ENCODE data around the gene CRYM. TPM values are rescaled to one million over a fixed set of nuclear protein-coding genes. Genes with fewer than 3 reads are reported as not detected.
"Not testable (repeated sequence)": the region's sequence is repeated elsewhere in the genome, so short reads cannot be mapped to it uniquely, and the experiment has no call there.

CRYM gene
- not detected for total RNA-seq

GRCh38 chr16:21277927-21278706, at the start of gene CRYM:
TSS of gene CRYM (minus strand) at chr16:21278290. CDS start at chr16:21278251, 39 bp downstream.
- no peaks in the 10 kb centered on the region for H3K36me3 Mint-ChIP-seq
- H3K9me3 Mint-ChIP-seq, result no peaks in the 10 kb centered on the region
- H3K27ac Mint-ChIP-seq, result no peak within 1 kb of the TSS
- DNase-seq (ENCODE audit: low spot score in 2 of 2), result peak in 1 of 2 donors; percentile 73
- ATAC-seq, result peak; percentile 84 to 98

DNA sequence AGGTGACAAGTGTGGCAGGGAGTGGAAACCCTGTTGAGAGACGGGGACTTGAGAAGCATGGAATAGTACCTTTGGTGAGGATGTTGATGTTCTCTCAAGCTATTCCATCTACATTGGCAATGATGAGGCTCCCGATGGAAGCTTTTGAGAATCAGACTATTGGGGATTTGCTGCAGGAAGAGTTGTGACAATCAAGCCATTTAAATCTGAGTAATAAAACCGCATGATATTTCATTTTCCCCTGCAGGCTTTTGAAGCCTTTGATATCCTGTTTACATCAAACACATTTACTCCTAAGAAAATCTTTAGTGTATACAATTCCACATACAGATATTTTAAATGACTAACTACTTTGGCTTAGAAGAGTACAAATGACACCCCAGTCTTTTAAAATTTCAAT, 49.0 kb upstream of the CRYM start:
- Mint-ChIP-seq H3K27ac (no peak overlapping the region), H3K36me3 (peaks cover 8 to 9% of the 10 kb centered on the region in 2 donors), H3K9me3 (peaks cover 10 to 11% of the 10 kb centered on the region in 2 donors)
- DNase-seq (ENCODE audit: low spot score in 2 of 2) (no peak), ATAC-seq (no peak)

DNA sequence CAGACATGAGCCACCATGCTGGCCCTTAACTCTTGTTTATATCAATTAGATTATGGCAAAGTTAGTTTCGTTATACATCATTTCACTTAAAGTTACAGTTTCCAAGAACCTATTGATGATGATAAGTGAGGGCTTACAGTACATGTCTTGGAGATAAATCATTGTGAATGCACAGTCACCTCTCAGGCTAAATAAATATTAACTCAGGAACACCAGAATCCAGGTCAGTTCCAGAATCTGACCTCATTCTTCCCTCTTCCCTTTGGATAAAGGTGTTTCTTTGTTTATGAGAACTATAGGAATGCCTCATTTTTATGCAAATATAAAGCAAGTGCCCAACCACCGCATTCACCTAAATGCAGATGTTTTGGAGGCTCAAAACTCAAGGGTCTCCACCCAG, 48.4 kb upstream of the CRYM start:
- DNase-seq (ENCODE audit: low spot score in 2 of 2), result no peak
- H3K9me3 Mint-ChIP-seq, result peaks cover 10 to 11% of the 10 kb centered on the region in 2 donors
- no peak overlapping the region for H3K27ac Mint-ChIP-seq
- ATAC-seq, result no peak
- peaks cover 8 to 9% of the 10 kb centered on the region in 2 donors for H3K36me3 Mint-ChIP-seq

GRCh38 chr16:21324267-21324666, 46.2 kb upstream of the CRYM start:
- Mint-ChIP-seq H3K27ac (no peak overlapping the region), H3K36me3 (peaks cover 8% of the 10 kb centered on the region in 2 donors), H3K9me3 (peaks cover 10 to 11% of the 10 kb centered on the region in 2 donors)
- ATAC-seq (no peak), DNase-seq (ENCODE audit: low spot score in 2 of 2) (no peak)

- not testable (repeated sequence) for H3K27ac Mint-ChIP-seq, H3K36me3 Mint-ChIP-seq, ATAC-seq
Observed at GRCh38 chr16:21322251-21322650, 44.2 kb upstream of the CRYM start.

DNA sequence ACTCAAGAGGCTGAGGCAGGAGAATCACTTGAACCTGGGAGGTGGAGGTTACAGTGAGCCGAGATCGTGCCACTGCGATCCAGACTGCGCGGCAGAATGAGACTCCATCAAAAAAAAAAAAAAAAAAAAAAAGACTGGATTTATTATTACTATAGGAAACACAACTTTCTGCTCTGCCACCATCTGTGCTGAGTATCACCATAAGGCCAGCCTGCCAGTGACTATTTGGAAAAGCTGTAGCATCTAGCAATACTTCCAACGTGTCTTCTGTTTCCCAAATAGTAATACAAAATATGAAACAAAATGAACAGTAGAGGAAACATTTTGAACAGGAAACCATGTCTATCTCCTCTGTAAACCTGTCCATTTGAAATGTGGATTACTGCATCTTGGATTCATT, 43.6 kb upstream of the CRYM start:
- Mint-ChIP-seq H3K9me3 (no peaks in the 10 kb centered on the region), H3K36me3 (no peaks in the 10 kb centered on the region), H3K27ac (no peak overlapping the region)
- no peak for ATAC-seq
- no peak for DNase-seq (ENCODE audit: low spot score in 2 of 2)

More at GRCh38 chr16:21322251-21322650, 44.2 kb upstream of the CRYM start:
- H3K9me3 Mint-ChIP-seq; DNase-seq (ENCODE audit: low spot score in 2 of 2): not testable (repeated sequence)

- H3K9me3 Mint-ChIP-seq, result no peaks in the 10 kb centered on the region
- no peak for ATAC-seq
Observed at GRCh38 chr16:21314339-21314738, 36.2 kb upstream of the CRYM start.

GRCh38 chr16:21312863-21313372, 34.8 kb upstream of the CRYM start:
- not testable (repeated sequence) for H3K27ac Mint-ChIP-seq; DNase-seq (ENCODE audit: low spot score in 2 of 2); ATAC-seq; H3K9me3 Mint-ChIP-seq; H3K36me3 Mint-ChIP-seq

More at GRCh38 chr16:21314339-21314738, 36.2 kb upstream of the CRYM start:
- no peaks in the 10 kb centered on the region for H3K36me3 Mint-ChIP-seq
- DNase-seq (ENCODE audit: low spot score in 2 of 2), result no peak
- no peak overlapping the region for H3K27ac Mint-ChIP-seq

DNA sequence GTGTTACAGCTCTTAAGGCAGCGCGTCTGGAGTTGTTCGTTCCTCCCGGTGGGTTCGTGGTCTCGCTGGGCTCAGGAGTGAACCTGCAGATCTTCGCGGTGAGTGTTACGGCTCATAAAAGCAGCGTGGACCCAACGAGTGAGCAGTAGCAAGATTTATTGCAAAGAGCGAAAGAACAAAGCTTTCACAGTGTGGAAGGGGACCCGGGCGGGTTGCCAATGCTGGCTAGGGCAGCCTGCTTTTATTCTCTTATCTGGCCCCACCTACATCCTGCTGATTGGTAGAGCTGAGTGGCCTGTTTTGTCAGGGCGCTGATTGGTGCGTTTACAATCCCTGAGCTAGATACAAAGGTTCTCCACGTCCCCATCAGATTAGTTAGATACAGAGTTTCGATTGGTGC, 34.0 kb upstream of the CRYM start:
- H3K9me3 Mint-ChIP-seq; DNase-seq (ENCODE audit: low spot score in 2 of 2); ATAC-seq; H3K36me3 Mint-ChIP-seq; H3K27ac Mint-ChIP-seq: not testable (repeated sequence)

- not testable (repeated sequence) for H3K27ac Mint-ChIP-seq; ATAC-seq; DNase-seq (ENCODE audit: low spot score in 2 of 2); H3K9me3 Mint-ChIP-seq; H3K36me3 Mint-ChIP-seq
Observed at GRCh38 chr16:21306712-21307111, 28.6 kb upstream of the CRYM start.

- H3K9me3 Mint-ChIP-seq, result no peaks in the 10 kb centered on the region
- H3K36me3 Mint-ChIP-seq, result peaks cover 0 to 4% of the 10 kb centered on the region in 2 donors
- DNase-seq (ENCODE audit: low spot score in 2 of 2), result no peak
- no peak overlapping the region for H3K27ac Mint-ChIP-seq
- ATAC-seq, result peak in 1 of 2 donors; percentile 30
Observed at GRCh38 chr16:21302898-21303528, 24.9 kb upstream of the CRYM start.

DNA sequence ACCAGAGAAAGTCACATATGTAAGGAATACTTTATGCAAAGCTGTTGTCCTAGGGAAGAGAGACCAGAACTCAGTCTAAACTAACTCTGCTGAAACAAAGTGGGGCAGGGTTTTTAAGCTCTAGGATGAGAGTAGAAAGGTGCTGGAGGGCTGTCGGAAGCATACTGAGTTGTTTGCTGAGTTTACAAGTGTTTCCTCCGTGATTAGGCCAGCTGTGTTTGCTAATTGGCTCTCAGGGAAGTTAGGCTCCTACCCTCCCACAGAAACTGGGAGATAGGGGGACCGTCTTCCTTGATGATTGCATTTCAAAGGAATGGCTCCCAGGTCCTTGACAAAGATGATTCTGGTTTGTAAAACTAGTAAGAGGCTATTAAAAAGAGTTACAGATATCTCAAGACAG, 24.4 kb upstream of the CRYM start:
- DNase-seq (ENCODE audit: low spot score in 2 of 2) (no peak), ATAC-seq (no peak)
- no peak overlapping the region for H3K27ac Mint-ChIP-seq
- no peaks in the 10 kb centered on the region for H3K9me3 Mint-ChIP-seq
- H3K36me3 Mint-ChIP-seq, result peaks cover 0 to 4% of the 10 kb centered on the region in 2 donors

GRCh38 chr16:21301895-21302291, 23.8 kb upstream of the CRYM start:
- Mint-ChIP-seq H3K36me3 (peaks cover 0 to 4% of the 10 kb centered on the region in 2 donors), H3K27ac (no peak overlapping the region), H3K9me3 (no peaks in the 10 kb centered on the region)
- no peak for DNase-seq (ENCODE audit: low spot score in 2 of 2)
- ATAC-seq, result no peak

DNA sequence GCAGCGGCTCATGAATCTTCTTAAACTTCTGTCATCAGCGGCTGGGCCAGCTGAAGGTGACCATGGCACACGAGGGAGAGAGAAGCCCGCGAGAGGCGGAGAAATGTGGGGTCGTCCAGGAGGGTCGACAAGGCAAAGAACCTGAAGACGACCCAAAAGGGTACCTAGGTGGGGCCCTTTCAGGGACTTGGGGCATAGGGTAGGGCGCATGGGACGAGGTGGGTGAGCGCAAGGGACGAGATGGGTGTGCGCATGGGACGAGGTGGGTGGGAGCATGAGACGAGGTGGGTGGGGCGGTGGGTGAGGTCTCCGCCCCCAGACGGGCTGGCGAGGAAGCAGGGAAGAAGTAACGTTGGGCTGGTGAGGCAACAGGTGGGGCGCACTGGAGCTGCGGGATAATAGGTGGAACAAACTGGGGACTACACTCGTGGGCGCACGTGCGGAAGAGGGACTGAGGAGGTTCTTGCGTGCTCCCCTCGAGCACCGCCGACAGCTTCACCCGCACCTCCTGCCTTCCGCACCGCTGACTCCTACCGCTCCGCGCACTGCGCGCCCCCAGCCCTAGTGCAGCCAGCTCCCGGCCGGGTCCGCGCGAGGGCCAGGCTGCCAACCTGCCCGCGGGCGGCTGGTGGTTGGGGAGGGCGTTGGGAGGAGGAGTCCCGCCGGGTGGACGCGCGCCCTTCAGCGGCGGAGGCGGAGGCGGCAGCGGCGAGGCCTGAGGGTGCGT, 23.2 kb upstream of the CRYM start:
- H3K27ac Mint-ChIP-seq, result peak overlapping the region in 1 of 2 donors; percentile 81
- peak; percentile 49 to 78 for ATAC-seq
- H3K36me3 Mint-ChIP-seq, result peaks cover 0 to 4% of the 10 kb centered on the region in 2 donors

GRCh38 chr16:21300309-21301167, 22.4 kb upstream of the CRYM start:
- H3K9me3 Mint-ChIP-seq, result no peaks in the 10 kb centered on the region
- peak overlapping the region; percentile 81 to 87 for H3K27ac Mint-ChIP-seq
- peak; percentile 76 to 86 for ATAC-seq
- peaks cover 0 to 4% of the 10 kb centered on the region in 2 donors for H3K36me3 Mint-ChIP-seq
- peak; percentile 59 to 82 for DNase-seq (ENCODE audit: low spot score in 2 of 2)

More for the DNA sequence above, 23.2 kb upstream of the CRYM start:
- H3K9me3 Mint-ChIP-seq, result no peaks in the 10 kb centered on the region
- peak; percentile 56 to 57 for DNase-seq (ENCODE audit: low spot score in 2 of 2)

DNA sequence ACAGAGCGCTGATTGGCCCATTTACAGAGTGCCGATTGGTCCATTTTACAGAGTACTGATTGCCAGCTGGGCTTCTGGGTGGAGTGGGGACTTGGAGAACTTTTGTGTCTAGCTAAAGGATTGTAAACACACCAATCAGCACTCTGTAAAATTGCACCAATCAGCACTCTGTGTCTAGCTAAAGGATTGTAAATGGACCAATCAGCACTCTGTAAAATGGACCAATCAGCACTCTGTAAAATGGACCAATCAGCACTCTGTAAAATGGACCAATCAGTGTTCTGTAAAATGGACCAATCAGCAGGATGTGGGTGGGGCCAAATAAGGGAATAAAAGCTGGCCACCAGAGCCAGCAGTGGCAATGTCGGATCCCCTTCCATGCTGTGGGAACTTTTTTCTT, 11.7 kb upstream of the CRYM start:
- not testable (repeated sequence) for ATAC-seq; DNase-seq (ENCODE audit: low spot score in 2 of 2); H3K9me3 Mint-ChIP-seq; H3K36me3 Mint-ChIP-seq; H3K27ac Mint-ChIP-seq

All from activated naive CD4-positive, alpha-beta T cell treated with anti-CD3 and anti-CD28 coated beads, Interleukin-2, amount 50 U/mL, for 72 hours (primary cell).